ENCODE measurements around the gene CACNA1G.
A peak's percentile ranks its signal among the peaks of the same experiment; 100 is the strongest.

CACNA1G gene

DNA sequence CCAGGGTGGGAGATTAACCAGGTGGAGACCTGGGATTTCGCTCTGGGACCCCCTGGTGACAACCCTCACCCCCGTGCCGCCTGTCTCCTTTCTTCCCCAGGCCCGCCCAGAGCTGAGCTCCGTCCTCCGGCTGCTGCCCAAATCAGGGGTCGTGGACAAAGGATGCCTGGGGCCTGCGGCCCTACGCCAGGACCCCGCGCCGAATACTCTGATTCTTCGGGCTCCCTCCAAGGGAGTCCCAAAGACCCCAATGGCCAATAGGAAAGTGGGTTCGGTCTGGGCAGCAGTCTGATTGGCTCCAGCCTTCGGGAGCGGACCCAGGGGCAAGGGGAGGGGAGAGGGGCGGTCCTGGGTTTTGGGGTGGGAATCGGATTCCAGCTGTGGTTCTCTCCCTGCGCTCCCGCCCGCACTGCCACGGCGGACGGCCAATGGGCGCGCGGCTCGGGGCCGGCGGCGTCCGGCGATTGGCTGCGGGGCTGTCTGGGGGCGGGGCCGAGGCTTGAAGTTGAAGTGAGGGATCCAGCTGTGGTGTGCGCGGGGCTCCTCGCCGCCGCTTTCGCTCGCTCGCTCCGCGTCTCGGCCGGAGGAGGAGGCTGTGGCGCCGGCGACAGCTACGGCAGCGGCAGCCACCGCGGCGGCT, at the start of gene CACNA1G:
CACNA1G (plus strand) TSS at position 531 of the 640 bp plus-strand sequence. CDS start 745 bp downstream, outside the sequence.
- DNase-seq = peak; percentile 60 to 78 (median 70)

DNA sequence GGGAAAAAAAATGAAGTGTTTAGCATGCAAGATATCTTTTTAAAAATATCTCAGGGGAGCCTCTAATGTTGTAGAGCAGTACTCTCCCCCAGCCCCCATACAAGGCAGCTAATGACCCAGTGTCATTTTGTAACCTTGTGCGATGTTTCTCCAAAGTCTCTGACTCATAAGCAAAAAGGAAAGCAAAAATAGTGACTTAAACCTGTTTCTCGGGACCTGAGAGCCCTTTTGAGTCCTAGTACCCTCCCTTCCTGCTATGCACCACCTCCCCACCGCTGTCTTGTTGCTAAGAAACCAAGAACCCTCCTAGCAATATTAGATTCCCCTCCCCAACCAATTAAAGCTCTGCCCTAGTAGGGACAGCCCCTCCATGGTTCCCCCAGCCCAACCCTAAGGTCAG, 49.5 kb upstream of the CACNA1G start:
- DNase-seq = peak; percentile 11 to 26 (median 18)

DNA sequence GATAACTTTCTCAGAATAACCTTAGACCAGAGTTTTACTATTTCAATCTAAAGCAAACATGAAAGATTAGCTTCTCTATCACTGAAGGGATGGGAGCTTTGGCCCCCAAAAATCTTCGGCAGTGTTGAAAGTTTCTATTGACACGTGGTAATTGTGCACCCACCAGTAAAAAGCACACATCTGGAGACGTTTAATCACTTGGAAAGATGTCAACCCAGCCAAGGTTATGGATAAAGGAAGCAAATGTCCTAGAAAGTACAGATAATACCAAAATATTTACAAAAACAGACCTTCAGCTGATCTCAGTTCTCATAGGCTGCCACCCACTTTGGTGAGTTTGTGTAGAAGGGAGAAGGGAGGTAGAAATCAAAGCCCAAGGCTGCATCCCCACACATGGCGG, 47.0 kb upstream of the CACNA1G start:
- DNase-seq = no peak

DNA sequence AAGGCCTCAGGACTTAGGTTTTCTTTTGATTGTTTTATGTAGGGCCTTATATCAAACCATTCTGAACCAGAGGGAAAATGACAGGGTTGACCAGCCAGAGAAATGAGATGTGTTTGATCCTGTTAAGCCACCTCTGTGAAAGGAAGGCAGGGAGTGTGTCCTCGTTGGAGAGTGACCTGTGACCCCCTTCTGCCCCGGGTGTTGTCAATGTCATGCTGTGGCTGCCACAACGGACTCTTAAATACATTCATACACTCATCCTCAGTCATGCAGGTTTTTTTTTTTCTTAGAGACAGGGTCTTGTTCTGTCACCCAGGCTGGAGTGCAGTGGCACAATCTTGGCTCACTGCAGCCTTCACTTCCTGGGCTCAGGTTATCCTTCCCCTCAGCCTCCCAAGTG, 46.1 kb upstream of the CACNA1G start:
- DNase-seq = no peak

DNA sequence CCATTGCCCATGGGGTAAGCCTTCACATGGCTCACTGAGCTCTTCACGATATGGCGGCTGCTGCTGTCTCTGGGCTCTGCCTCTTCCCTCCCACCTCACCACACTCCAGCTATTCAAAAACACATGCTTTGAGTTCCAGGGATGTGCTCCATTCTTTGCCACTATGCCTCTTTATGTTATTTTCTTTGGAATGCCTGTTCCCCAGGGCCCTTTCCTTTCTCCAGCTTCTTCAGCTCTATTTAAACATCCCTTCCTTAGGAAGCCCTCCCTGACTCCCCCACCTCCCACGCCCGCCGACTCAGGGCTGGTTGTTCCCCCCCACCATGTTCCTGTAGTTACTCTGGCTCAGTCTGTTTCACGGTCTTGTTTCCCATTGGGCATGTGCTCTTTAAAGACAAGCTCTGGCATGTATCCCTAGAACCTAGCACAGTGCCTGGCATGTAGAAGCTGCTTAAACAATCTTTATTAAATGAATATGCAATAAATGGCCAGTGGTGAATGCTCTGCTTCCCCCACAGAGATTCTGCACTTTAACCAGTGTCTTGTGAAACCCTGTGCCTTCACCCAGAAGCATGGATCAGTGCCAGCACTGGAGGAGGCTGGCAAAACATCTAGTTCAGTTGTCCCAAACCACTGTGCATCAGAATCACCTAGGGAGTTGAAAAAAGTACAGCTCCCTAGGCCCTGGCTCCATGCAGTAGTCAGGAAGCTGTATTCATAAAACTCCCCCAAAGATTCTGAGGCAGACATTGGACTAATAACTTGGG, 45.4 kb upstream of the CACNA1G start:
- no peak for DNase-seq

DNA sequence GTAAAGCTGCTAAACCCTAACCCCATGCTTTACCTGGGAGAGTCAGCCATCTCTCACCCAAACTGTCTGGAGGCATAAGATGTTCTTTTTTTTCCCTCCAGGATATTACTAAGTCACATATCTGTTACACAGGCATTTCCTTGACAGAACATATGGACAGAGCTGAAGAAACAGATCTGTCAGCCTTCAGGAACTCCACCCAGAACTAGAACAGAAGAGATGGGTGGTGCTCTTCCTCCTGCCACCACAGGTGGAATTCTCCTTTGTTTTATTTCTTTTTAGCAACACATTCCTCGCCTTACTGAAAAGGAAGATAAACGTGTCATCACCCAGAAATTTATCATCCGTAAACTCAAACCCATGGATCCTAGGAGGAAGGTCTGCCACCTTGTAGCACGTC, 43.5 kb upstream of the CACNA1G start:
- no peak for DNase-seq

DNA sequence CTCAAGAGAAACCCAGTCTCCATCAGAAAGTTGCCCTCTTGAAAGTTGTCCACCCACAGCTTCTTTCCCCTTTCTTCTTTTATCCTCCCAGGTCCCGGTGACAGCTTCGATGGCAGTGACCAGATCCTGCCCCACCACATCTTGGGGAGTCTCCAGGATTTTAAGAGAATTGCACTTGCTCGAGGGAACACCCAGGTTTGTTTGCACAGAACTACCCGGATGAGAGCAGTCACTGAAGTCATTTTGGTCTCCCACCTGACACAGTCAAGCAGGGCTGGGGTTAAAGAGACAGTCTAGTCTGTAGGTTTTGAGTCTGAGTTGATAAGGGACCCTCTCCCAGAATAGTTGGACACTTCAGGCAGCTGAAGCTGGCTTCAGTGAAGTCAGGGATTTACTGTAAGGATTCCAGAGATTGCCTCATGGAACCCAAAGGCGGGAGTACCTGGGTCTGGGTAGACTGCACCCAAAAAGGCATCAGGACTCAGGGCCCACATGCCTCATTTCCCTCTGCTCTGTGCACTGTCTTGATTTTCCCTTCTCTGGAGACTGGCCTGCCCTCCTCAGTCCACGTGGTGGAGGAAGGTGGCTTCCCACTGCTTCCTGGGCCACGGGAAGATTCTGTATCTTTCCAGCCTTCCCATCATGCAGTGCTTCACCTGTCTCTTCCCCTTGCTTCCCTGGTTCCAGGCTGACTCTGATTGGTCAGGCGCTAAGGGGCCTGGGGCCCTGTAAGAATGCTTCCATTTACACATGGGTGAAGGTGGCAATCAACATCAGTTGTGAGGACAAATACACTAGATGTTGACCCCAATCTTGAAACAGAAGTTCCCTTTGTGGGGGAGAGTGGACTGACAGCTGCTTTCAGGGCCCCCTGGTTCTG, 42.8 kb upstream of the CACNA1G start:
- no peak for DNase-seq

DNA sequence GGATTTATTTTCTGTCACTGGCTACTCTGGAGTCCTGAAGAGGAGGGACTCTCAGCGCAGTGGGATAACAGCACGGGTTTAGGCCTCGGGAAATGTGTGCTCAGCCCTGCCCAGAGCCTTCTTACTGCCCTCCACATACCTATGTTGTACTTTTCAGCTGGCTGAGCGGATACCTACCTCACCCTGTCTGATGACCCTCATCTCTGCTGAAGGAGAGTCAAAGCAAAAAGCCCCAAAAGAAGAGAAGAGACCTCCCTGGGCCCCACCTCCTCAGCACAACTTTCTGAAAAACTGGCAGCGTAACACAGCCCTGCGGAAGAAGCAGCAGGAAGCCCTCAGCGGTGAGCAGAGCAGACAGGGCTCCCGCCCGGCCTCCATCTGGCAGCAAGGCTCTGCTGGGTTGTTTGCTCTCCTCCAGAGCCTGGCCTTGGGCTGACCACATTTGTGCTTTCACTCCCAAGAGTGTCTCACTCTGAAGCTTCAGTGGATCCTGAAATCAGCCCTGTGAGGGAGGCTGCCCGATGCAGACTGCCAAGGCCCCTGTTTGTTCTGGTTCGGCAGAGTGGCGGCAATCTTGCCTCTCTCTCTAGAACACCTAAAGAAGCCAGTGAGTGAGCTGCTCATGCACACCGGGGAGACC, 42.0 kb upstream of the CACNA1G start:
- no peak for DNase-seq

DNA sequence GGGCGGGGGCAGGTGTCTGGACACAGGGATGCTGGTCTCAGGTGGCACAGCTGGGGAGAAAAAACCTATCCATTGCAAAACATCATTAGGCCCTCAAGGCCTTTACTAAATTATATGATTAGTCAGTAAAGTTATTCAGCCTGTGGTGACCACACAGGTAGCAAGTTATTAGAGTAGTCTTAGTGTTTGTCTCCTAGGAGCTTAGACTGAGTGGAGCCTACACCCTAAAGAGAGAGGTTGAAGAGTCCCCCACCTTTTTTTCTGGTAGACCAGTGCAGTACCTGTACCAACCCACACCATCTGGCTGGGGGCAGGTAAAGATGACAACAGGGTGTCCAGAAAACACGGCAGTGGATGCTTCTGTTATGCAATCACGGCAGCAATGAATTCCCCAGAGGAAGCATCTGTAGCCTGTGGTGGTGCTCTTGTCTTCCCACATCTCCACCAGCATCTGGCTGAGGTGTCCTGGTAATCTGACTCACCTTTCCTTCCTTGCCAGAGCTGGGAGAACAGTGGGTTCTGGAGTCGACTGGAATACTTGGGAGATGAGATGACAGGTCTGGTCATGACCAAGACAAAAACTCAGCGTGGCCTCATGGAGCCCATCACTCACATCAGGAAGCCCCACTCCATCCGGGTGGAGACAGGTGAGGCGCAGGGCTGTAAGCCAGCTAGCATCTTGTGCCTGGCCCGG, 41.2 kb upstream of the CACNA1G start:
- DNase-seq = no peak

DNA sequence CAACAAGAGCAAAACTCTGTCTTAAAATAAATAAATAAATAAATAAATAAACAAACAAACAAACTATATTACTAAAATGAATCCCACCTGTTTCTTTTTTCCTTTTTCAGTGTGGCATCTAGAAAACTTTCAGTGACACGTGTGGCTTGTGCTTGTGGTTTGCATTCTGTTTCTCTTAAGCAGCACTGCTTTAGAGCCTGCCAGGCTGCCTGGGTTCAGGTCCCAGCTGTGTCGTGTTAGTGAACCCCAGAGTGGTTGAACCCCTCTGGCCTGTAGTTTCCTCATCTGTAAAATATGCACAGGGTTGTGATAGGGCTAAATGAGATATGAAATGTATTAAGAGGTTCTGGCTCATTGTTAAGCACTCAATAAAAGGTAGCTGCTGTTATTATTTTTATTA, 40.0 kb upstream of the CACNA1G start:
- DNase-seq = no peak

DNA sequence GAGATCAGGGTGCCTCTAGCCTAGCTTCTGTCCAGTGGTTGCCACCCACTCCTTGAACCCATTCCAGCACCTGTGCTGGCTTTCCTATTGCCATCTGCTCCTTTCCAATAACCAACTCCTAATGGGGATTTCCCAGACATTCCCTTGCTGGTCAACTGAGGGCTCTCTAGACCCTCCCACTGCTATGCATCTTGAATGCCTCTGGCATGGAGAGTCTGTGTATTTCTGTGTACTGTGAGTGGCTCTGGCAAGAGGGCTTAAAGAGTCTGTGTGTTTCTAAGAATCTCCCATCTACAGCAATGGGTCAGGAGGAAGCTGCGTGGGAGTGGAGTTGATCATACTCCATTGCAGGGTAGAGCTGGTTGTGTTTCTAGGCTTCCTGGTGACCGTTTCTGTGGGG, 39.0 kb upstream of the CACNA1G start:
- DNase-seq = no peak

DNA sequence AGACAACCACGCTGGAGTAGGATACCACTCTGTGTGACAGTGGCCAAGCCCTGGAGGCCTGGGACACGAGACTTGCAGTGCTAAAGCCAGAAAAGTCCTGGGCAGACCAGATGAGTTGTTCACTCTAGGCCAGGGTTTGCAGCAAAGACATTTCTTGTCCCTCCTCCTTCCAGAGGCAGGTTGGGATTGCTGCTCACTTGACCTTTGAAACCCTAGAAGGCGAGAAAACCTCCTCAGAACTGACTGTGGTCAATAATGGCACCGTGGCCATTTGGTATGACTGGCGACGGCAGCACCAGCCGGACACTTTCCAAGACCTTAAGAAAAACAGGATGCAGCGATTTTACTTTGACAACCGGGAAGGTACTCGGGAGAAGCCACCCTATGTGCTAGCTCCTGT, 37.7 kb upstream of the CACNA1G start:
- DNase-seq = no peak

DNA sequence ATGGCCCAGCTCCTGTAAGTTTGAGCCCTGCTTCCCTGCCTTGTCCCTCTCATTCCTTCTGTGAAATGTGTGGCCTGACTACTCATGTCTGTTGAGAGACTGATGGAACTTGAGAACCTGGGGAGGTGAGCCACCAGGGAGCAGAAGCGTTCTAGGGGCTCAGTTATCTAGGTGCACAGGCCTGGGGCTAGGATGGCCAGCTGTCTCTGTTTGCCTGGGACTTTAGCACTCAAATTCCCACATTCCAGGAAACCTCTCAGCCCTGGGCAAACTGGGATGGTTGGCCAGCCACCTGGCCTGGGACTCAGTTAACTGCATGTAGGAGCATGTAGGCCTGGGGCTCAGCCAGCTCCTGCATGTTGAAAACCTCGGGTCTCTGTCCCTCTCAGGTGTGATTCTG, 37.3 kb upstream of the CACNA1G start:
- no peak for DNase-seq

DNA sequence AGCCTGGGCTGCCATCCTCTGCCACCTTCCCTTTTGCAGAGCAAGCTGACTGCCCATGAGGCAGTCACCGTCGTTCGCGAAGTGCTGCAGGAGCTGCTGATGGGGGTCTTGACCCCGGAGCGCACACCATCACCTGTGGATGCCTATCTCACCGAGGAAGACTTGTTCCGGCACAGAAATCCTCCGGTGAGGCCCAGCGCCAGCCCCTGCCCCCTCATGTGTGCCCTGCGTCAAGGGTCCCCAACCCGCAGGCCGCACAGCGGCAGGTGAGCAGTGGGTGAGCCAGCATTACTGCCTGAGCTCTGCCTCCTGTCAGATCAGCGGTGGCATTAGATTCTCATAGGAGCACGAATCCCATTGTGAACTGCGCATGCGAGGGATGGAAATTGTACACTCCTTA, 35.7 kb upstream of the CACNA1G start:
- DNase-seq = no peak

DNA sequence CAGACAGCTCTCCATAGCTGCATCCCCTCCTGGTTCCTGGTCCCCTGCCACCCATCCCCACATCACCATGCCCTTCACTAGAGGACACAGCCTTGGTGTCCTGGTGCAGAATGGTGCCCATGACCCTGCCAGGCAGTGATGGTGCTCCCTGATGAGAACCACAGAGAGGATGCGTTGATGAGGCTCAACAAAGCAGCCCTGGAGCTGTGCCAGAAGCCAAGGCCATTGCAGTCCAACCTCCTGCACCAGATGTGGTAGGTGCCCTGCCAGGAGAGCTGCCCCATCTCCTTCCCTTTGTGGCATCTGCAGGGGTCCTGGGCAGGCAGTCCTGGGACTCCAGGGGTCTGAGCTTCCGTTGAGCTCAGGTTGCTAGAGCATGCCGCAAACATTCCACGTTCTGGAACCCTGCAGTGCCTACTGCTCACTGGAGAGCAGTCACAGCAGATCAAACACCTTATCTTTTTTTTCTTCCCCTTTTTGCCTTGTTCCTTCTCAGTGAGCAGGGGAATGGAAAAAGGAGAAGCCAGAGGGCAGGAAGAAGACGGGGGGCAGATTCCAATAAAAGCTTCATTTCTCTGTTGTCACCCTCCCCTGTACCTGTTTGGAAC, 33.3 kb upstream of the CACNA1G start:
- DNase-seq = no peak

DNA sequence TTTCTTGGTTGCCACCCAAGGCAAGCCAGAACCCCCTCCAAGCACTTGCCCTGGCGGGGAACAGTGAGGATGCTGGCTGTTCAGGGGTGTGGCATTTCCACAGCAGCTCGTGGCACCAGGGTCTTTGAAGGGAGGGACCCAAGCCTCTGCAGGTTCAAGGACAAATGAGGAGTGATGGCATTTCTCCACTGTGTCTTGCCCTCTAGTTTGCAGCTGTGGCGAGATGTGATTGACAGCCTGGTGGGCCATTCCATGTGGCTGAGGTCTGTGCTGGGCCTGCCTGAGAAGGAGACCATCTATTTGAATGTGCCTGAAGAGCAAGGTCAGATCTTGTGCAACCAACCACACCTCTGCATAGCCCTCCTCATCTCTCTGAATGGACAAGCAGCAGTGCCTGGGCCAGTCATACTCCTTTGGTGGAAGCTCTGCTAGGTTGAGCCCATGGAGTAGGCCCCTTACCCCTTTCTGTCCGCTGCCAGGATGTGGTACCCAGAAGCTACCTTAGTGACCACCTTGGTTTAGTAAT, 32.5 kb upstream of the CACNA1G start:
- DNase-seq = no peak

DNA sequence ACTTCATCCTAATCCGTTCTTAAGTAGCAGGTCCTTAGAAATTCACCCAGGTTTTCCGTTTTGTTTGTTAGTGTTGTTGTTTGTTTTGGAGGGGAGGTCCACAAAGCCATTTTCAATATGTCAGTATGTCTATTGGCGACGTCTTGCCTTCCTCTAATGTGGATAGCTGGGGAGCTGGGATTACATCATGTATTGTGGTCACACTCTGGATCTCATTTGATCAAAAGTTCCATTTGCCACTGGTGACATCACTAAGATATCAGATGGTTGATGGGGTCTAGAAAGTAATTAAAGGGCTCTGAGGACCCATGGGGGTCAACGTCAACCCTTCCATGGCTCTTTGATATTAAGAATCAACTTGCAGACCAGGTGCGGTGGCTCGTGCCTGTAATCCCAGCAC, 30.7 kb upstream of the CACNA1G start:
- no peak for DNase-seq

DNA sequence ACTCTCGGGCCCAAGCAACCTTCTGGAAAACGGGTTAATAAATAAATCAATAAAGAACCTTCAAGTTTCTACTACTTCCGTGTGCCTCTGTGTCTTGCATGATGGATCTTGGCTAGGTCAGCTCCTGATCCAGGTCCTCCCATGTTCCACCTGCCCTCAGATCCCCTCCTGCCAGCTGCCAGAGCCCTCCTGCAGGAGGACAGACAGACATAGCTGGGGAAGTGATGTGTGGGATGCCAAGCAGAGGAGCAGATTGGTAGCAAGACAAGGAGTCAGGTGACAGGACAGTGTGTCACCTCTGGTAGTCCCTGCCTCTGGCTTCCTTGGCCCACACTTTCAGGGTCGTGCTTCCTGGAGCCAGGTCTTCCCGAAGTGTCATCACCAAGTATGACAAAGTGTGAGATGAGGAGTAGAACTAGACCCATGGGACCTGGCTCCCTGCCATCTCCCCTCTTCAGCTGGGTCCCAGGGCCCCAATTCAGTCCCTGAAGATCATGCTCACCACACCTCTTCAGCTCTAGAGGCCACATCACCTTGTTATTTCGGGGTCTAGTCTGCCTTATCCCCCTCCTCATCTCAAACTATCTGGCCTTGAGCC, 29.0 kb upstream of the CACNA1G start:
- no peak for DNase-seq

DNA sequence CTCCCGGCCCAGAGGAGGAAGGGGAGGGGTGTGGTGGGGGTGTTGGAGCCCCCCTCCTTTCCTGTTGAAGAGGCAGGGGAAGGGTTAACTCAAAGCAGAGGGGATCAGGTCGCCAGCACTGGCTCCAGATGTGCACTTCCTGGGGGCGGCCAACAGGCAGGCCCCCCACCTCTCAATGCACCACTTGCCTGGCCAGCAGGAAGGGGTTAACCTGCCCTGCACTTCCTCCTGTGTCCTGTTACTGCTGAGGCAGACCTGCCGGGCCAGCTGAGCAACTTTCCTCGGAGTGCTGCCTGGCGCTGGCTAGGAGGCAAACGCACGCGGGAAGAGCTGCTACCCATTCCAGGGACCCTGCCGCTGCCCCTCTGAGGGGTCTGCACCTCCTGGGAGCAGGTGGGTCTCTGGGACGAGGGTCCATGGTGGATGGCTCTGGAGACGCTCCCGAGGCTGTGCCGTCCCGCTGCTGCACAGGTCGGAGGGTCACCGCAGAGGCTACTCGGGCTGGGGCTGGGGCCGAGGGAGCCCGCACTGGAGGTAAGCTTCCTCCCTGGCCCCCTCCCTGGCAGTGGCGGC, 28.0 kb upstream of the CACNA1G start, which contains the start of gene EPN3:
EPN3 (plus strand) TSS at position 284 of the 573 bp plus-strand sequence. CDS start 3,822 bp downstream, outside the sequence.
- no peak for DNase-seq

DNA sequence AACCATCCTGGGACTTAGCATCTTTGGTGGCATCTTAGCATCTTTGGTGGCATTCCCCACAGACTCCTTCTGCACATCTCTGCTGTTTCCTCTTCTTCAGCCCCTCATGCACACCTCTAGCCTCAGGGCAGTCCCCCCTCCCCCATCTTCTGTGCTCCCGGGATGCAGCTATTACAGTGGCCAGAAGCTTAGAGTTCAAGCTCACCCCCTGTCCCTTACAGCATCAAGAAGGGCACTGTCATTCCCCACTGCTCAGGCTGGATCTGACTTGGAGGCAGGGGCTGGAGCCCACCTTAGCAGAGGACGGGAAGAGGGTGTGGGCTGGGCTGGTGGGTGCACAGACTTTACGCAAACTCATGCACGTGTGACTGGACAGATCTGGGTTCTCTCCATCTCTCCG, 27.3 kb upstream of the CACNA1G start:
- no peak for DNase-seq

DNA sequence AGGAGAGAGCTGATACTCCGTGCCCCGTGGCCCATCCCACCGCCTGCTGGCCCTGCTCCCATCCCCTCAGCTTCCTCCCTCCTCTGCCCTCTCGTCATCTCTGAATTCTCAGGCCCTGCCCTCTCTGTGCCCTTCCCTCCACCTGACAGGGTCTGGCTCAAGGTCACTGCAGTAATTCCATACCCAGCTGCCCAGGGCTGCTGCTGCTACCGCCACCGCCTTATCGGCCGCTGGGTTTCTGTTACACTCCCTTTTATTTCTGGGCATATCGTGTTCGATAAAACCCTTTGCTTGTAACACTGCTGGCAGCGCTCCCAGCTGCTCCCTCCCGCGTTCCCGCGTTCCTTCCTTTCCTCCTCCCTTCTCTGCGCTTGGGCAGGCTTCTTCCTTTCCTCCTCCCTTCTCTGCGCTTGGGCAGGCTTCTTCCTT, 26.8 kb upstream of the CACNA1G start:
- no peak for DNase-seq

All from activated CD4-positive, CD25-positive, alpha-beta regulatory T cell (primary cell).